Measurements from ENCODE around the gene INVS. TPM values are rescaled to one million over a fixed set of nuclear protein-coding genes. Genes with fewer than 3 reads are reported as not detected.

INVS gene
- total RNA-seq, 4 donors from 2014 or later = 28.0 to 42.6 (median 35.6) TPM

GRCh38 chr9:100084734-100085133 lies 14.3 kb upstream of the INVS start:
- Histone ChIP-seq H3K9me3 (no peaks in the 10 kb centered on the region), H3K4me3 (no peak overlapping the region), H3K36me3 (no peaks in the 10 kb centered on the region), H3K27me3 (no peaks in the 10 kb centered on the region), H3K4me1 (peaks cover 1 to 41% (median 16%) of the 10 kb centered on the region in 4 donors), H3K27ac (no peak overlapping the region)
- WGBS, 2 donors = 89 to 90% methylated on average over 5 of the region's 5 CpGs
- TF ChIP-seq EP300 (IDR thresholded peaks at IDR 0.05) (no peak), CTCF (IDR thresholded peaks at IDR 0.05) (no peak), POLR2A (IDR thresholded peaks at IDR 0.05) (no peak)
- no peak for DNase-seq (ENCODE audit: low spot score in 2 of 2)

GRCh38 chr9:100086097-100086635 lies 12.9 kb upstream of the INVS start:
- Histone ChIP-seq H3K27me3 (no peaks in the 10 kb centered on the region), H3K4me3 (no peak overlapping the region), H3K27ac (no peak overlapping the region), H3K9me3 (no peaks in the 10 kb centered on the region), H3K4me1 (peaks cover 4 to 44% (median 17%) of the 10 kb centered on the region in 4 donors), H3K36me3 (no peaks in the 10 kb centered on the region)
- 90 to 92% methylated on average over 3 of the region's 3 CpGs for WGBS, 2 donors
- no peak for DNase-seq (ENCODE audit: low spot score in 2 of 2)
- no peak for TF ChIP-seq POLR2A (IDR thresholded peaks at IDR 0.05)
- no peak for TF ChIP-seq EP300 (IDR thresholded peaks at IDR 0.05)
- TF ChIP-seq CTCF (IDR thresholded peaks at IDR 0.05) = no peak

GRCh38 chr9:100087218-100087617 lies 11.8 kb upstream of the INVS start:
- no peaks in the 10 kb centered on the region for H3K27me3 ChIP-seq

DNA sequence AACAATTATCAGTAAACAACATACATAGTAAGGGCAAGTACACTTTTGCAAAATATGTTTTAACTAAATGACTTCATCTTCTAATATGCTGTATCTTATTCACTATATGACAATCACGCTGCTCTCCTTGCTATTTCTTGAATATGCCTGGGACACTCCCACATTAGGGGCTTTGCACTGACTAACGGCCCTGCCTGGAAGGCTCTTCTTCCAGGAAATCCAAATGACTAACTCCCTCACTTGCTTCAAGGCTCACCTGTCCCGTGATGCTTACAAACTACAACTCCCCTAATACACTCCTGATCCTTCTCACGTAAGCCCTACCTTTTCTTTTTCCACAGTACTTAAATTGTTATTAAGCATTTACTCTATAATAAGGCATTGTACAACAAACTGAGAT lies 10.8 kb upstream of the INVS start:
- H3K9me3 ChIP-seq = no peaks in the 10 kb centered on the region
- no peaks in the 10 kb centered on the region for H3K27me3 ChIP-seq
- peaks cover 4 to 41% (median 10%) of the 10 kb centered on the region in 4 donors for H3K4me1 ChIP-seq
- no peak overlapping the region for H3K4me3 ChIP-seq
- H3K27ac ChIP-seq = no peak overlapping the region
- H3K36me3 ChIP-seq = no peaks in the 10 kb centered on the region
- 78 to 84% methylated on average over 4 of the region's 4 CpGs for WGBS, 2 donors
- no peak for DNase-seq (ENCODE audit: low spot score in 2 of 2)
- TF ChIP-seq EP300 (IDR thresholded peaks at IDR 0.05) = no peak
- no peak for TF ChIP-seq CTCF (IDR thresholded peaks at IDR 0.05)
- TF ChIP-seq POLR2A (IDR thresholded peaks at IDR 0.05) = no peak

More at GRCh38 chr9:100087218-100087617, 11.8 kb upstream of the INVS start:
- no peak for DNase-seq (ENCODE audit: low spot score in 2 of 2)
- Histone ChIP-seq H3K9me3 (no peaks in the 10 kb centered on the region), H3K4me3 (no peak overlapping the region), H3K4me1 (peaks cover 4 to 41% (median 17%) of the 10 kb centered on the region in 4 donors), H3K27ac (no peak overlapping the region), H3K36me3 (no peaks in the 10 kb centered on the region)
- 61 to 69% methylated on average over 1 of the region's 1 CpG for WGBS, 2 donors
- TF ChIP-seq POLR2A (IDR thresholded peaks at IDR 0.05) (no peak), CTCF (IDR thresholded peaks at IDR 0.05) (no peak), EP300 (IDR thresholded peaks at IDR 0.05) (no peak)

DNA sequence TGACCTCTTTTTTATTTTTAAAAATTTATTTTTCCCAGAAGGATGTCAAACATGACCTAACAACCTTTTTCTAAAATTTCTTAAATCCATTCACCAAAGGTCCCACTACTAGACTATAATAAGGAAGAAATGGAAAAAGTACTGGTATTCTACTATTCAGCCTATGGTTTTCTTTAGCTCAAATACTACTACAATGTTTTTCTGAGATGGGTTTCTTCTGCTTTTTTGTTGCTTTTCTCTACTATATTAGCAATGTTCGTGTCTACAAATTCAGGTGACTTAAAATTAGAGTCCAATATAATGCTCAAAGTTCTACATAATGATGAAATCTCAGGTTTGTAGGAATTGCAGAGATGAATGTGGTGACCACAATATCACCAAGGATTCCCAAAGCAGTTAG lies 8.2 kb upstream of the INVS start:
- Histone ChIP-seq H3K4me1 (peaks cover 0 to 56% (median 7%) of the 10 kb centered on the region in 4 donors), H3K36me3 (no peaks in the 10 kb centered on the region), H3K27me3 (no peaks in the 10 kb centered on the region), H3K4me3 (no peak overlapping the region), H3K9me3 (no peaks in the 10 kb centered on the region), H3K27ac (no peak overlapping the region)
- TF ChIP-seq POLR2A (IDR thresholded peaks at IDR 0.05) (no peak), EP300 (IDR thresholded peaks at IDR 0.05) (no peak), CTCF (IDR thresholded peaks at IDR 0.05) (no peak)
- WGBS, 2 donors = 95 to 100% methylated on average over 1 of the region's 1 CpG
- DNase-seq (ENCODE audit: low spot score in 2 of 2) = no peak
